NT2/D1 (cell line): ENCODE results near the gene PSMD3.

ENCODE experiments used
- DNase-seq: peaks from one replicate; pipeline ENCODE4 v3.0.0-alpha.2; 2011; ENCODE audit warnings: low read depth, low spot score
- H3K27me3 ChIP-seq: 2 replicates; pipeline ENCODE4 v1.6.0; 2011; ENCODE audit warnings: mild to moderate bottlenecking; ENCODE audit not compliant: insufficient read length, insufficient read depth
- H3K36me3 ChIP-seq: 2 replicates; pipeline ENCODE4 v1.6.1; 2011; ENCODE audit warnings: mild to moderate bottlenecking, low read length, mixed read lengths; ENCODE audit not compliant: insufficient read depth, insufficient read length
- H3K4me1 ChIP-seq: 2 replicates; pipeline ENCODE4 v1.5.1; 2011; ENCODE audit not compliant: insufficient read depth, insufficient read length
- H3K4me3 ChIP-seq: 2 replicates; pipeline ENCODE4 v1.5.1; 2011; ENCODE audit warnings: low read depth; ENCODE audit not compliant: insufficient read length
- H3K9ac ChIP-seq: 2 replicates; pipeline ENCODE4 v1.6.0; 2011; ENCODE audit warnings: low read depth; ENCODE audit not compliant: insufficient read length
- H3K9me3 ChIP-seq: 2 replicates; pipeline ENCODE4 v1.5.1; 2011; ENCODE audit warnings: mild to moderate bottlenecking, low read length; ENCODE audit not compliant: insufficient read depth
- SUZ12 ChIP-seq: IDR thresholded peaks from 2 replicates; pipeline ENCODE4 v1.6.1; 2011; ENCODE audit not compliant: insufficient read length, insufficient read depth; ENCODE audit errors: extremely low read depth
- YY1 ChIP-seq: IDR thresholded peaks from 2 replicates; pipeline ENCODE4 v1.6.1; 2011; ENCODE audit not compliant: insufficient read length, insufficient read depth
- ZNF274 ChIP-seq: IDR thresholded peaks from 2 replicates; pipeline ENCODE4 v1.6.1; 2011; ENCODE audit warnings: mild to moderate bottlenecking, low read depth, low read length

The PSMD3 gene

GRCh38 chr17:39980351-39981206 lies at the start of gene PSMD3:
Gene PSMD3, plus strand, starts transcription at chr17:39980807. Its CDS starts 164 bp downstream, at chr17:39980971.
- Histone ChIP-seq H3K9me3 (no peaks in the 10 kb centered on the region), H3K4me3 (peak within 1 kb of the TSS; percentile 97), H3K36me3 (peaks cover 30% of the 10 kb centered on the region), H3K9ac (peak within 1 kb of the TSS; percentile 96), H3K27me3 (no peaks in the 10 kb centered on the region), H3K4me1 (peaks cover 3% of the 10 kb centered on the region)
- DNase-seq = peak; percentile 97
- TF ChIP-seq SUZ12 = no peak
- no peak for TF ChIP-seq YY1
- no peak for TF ChIP-seq ZNF274

- Histone ChIP-seq H3K4me1 (peaks cover 8% of the 10 kb centered on the region), H3K36me3 (no peaks in the 10 kb centered on the region), H3K27me3 (no peaks in the 10 kb centered on the region), H3K9me3 (no peaks in the 10 kb centered on the region), H3K9ac (no peak overlapping the region), H3K4me3 (no peak overlapping the region)
- no peak for DNase-seq
- TF ChIP-seq YY1 (no peak), ZNF274 (no peak), SUZ12 (no peak)
Measured at GRCh38 chr17:39933912-39934311, 46.7 kb upstream of the PSMD3 start.

- Histone ChIP-seq H3K27me3 (no peaks in the 10 kb centered on the region), H3K9me3 (no peaks in the 10 kb centered on the region), H3K36me3 (no peaks in the 10 kb centered on the region), H3K4me1 (peaks cover 8% of the 10 kb centered on the region), H3K9ac (no peak overlapping the region), H3K4me3 (no peak overlapping the region)
- no peak for DNase-seq
- TF ChIP-seq ZNF274 (no peak), YY1 (no peak), SUZ12 (no peak)
Measured at GRCh38 chr17:39934324-39934723, 46.3 kb upstream of the PSMD3 start.

- TF ChIP-seq YY1 = no peak
- TF ChIP-seq SUZ12 = no peak
- TF ChIP-seq ZNF274 = no peak
- Histone ChIP-seq H3K9me3 (no peaks in the 10 kb centered on the region), H3K4me1 (peaks cover 13% of the 10 kb centered on the region), H3K36me3 (no peaks in the 10 kb centered on the region), H3K4me3 (no peak overlapping the region), H3K27me3 (no peaks in the 10 kb centered on the region), H3K9ac (peak overlapping the region; percentile 16)
- DNase-seq = no peak
Measured at GRCh38 chr17:39935909-39936308, 44.7 kb upstream of the PSMD3 start.

- Histone ChIP-seq H3K9ac (no peak overlapping the region), H3K27me3 (no peaks in the 10 kb centered on the region), H3K36me3 (no peaks in the 10 kb centered on the region), H3K4me1 (peaks cover 13% of the 10 kb centered on the region), H3K9me3 (no peaks in the 10 kb centered on the region; the same call in 1 of the 2 replicates), H3K4me3 (no peak overlapping the region)
- no peak for DNase-seq
- TF ChIP-seq YY1 = no peak
- TF ChIP-seq SUZ12 = no peak
- TF ChIP-seq ZNF274 = no peak
Measured at GRCh38 chr17:39937447-39937846, 43.2 kb upstream of the PSMD3 start.

- no peak for DNase-seq
- H3K4me1 ChIP-seq = peaks cover 13% of the 10 kb centered on the region
- no peak overlapping the region for H3K4me3 ChIP-seq
- TF ChIP-seq ZNF274 (no peak), YY1 (no peak), SUZ12 (no peak)
- no peak overlapping the region for H3K9ac ChIP-seq
- no peaks in the 10 kb centered on the region for H3K36me3 ChIP-seq
- peaks cover 7% of the 10 kb centered on the region for H3K27me3 ChIP-seq
- no peaks in the 10 kb centered on the region; the same call in 1 of the 2 replicates for H3K9me3 ChIP-seq
Measured at GRCh38 chr17:39938140-39938869, 42.3 kb upstream of the PSMD3 start.

GRCh38 chr17:39939106-39939505 lies 41.5 kb upstream of the PSMD3 start:
- TF ChIP-seq ZNF274 = no peak
- no peak for TF ChIP-seq SUZ12
- no peak for TF ChIP-seq YY1
- no peak overlapping the region for H3K4me3 ChIP-seq
- no peak overlapping the region for H3K9ac ChIP-seq
- H3K4me1 ChIP-seq = peaks cover 9% of the 10 kb centered on the region
- no peaks in the 10 kb centered on the region; the same call in 1 of the 2 replicates for H3K9me3 ChIP-seq
- H3K27me3 ChIP-seq = peaks cover 8% of the 10 kb centered on the region
- no peak for DNase-seq
- H3K36me3 ChIP-seq = no peaks in the 10 kb centered on the region
